Measurements from ENCODE around the gene SECTM1.

Gene SECTM1

GRCh38 chr17:82327289-82327688 lies 6.3 kb downstream of the SECTM1 start:
- no peak for DNase-seq

GRCh38 chr17:82325286-82326180 lies 8.0 kb downstream of the SECTM1 start:
- DNase-seq = no peak

- DNase-seq = no peak
Measured at GRCh38 chr17:82324566-82325285, 8.8 kb downstream of the SECTM1 start.

- no peak for DNase-seq
Measured at GRCh38 chr17:82323514-82324234, 9.9 kb downstream of the SECTM1 start.

- no peak for DNase-seq
Measured at GRCh38 chr17:82322526-82323453, 10.8 kb downstream of the SECTM1 start.

GRCh38 chr17:82321947-82322466 lies 11.6 kb downstream of the SECTM1 start:
- no peak for DNase-seq

GRCh38 chr17:82320956-82321927 lies 12.3 kb downstream of the SECTM1 start:
- no peak for DNase-seq

- DNase-seq = no peak
Measured at GRCh38 chr17:82320140-82320840, 13.3 kb downstream of the SECTM1 start.

- DNase-seq = no peak
Measured at GRCh38 chr17:82319619-82320062, 13.9 kb downstream of the SECTM1 start.

- DNase-seq = no peak
Measured at GRCh38 chr17:82318772-82319606, 14.6 kb downstream of the SECTM1 start.

- no peak for DNase-seq
Measured at GRCh38 chr17:82318169-82318498, 15.4 kb downstream of the SECTM1 start.

GRCh38 chr17:82317394-82318168 lies 16.0 kb downstream of the SECTM1 start, which contains the start of gene CD7:
Gene CD7 (minus strand): TSS chr17:82317608. CDS start chr17:82317495, 113 bp downstream.
- DNase-seq = no peak

GRCh38 chr17:82316651-82317393 lies 16.7 kb downstream of the SECTM1 start:
- DNase-seq = no peak

GRCh38 chr17:82315703-82316358 lies 17.7 kb downstream of the SECTM1 start:
- no peak for DNase-seq

GRCh38 chr17:82314727-82315605 lies 18.6 kb downstream of the SECTM1 start:
- no peak for DNase-seq
